M059J (cell line): ENCODE results near the gene FMR1. TPM values are rescaled to one million over a fixed set of nuclear protein-coding genes. Genes with fewer than 3 reads are reported as not detected.
A peak's percentile ranks its signal among the peaks of the same experiment; 100 is the strongest.

Experiments used
- DNase-seq: peaks from one replicate; pipeline ENCODE4 v3.0.0-alpha.2; 2012; ENCODE audit warnings: low read depth
- total RNA-seq: library from RNA; depleted of rRNA; stranded (reverse); fragments of >200 nt; shearing (Covaris generic); gene quantifications from 2 replicates; pipeline ENCODE4 v1.2.3, GENCODE V29; 2014

The FMR1 gene
- total RNA-seq, 1 experiment from 2014 or later = 60.7 TPM

GRCh38 chrX:147916375-147916968, 4.8 kb downstream of the FMR1 start:
- DNase-seq = no peak

- no peak for DNase-seq
Observed at GRCh38 chrX:147917700-147918695, 6.3 kb downstream of the FMR1 start.

GRCh38 chrX:147920161-147920666, 8.5 kb downstream of the FMR1 start:
- DNase-seq = no peak

GRCh38 chrX:147923605-147924004, 11.9 kb downstream of the FMR1 start:
- DNase-seq = no peak

GRCh38 chrX:147927256-147927655, 15.5 kb downstream of the FMR1 start:
- no peak for DNase-seq

GRCh38 chrX:147933815-147934214, 22.1 kb downstream of the FMR1 start:
- no peak for DNase-seq

DNA sequence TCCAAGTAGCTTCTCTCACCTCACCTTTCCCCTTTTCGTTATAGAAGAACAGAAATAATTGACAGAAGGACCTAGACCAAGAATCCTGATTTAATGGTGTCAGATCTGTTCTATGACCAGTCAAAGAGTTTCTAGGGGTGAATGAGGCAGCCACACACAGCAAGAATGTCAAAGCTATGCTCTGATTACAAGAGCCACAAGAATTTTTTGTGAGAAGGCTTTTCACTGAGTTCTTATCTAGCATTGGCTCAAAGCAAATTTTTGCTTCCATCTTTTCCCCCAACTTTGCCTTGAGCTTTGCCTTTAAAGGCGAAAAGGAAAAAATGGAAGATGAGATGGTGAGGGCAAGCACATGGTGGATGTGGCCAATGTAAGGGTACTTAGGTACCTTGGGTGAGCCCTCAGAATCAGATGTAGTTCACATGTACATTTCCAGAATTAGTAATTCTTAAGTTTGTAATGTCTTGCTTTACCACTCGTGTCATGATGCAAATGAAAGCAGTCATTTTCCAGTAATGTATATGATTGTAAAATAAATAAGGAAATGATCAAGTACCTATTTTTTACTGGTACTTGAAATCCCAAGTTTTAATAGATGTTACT, 23.5 kb downstream of the FMR1 start:
- no peak for DNase-seq

DNA sequence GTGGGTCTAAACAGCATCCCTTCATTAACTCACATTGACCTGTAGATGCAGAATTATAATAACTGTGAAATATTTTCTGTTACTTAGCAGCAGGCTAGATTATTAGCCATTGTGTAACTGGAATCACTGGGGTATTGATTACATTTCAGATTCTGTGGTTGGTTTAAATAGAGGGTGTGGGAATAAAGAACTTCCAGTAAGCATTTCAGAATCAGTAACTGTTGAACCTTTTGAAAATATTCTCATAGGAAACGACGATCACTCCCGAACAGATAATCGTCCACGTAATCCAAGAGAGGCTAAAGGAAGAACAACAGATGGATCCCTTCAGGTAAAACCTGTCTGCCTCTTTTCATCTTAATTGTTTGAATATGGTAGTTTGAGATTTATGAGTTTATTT, 33.6 kb downstream of the FMR1 start:
- no peak for DNase-seq

GRCh38 chrX:147948531-147948930, 36.8 kb downstream of the FMR1 start:
- DNase-seq = no peak

DNA sequence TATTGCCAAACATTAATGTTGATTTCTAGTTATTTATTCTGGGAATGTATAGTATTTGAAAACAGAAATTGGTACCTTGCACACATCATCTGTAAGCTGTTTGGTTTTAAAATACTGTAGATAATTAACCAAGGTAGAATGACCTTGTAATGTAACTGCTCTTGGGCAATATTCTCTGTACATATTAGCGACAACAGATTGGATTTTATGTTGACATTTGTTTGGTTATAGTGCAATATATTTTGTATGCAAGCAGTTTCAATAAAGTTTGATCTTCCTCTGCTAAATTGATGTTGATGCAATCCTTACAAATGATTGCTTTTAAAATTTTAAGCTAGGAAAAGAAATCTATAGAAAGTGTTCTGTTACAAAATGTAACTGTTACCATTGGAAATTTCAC, 38.6 kb downstream of the FMR1 start:
- no peak for DNase-seq

- DNase-seq = peak; percentile 11
Observed at GRCh38 chrX:147953976-147954375, 42.3 kb downstream of the FMR1 start.

- no peak for DNase-seq
Observed at GRCh38 chrX:147957291-147957690, 45.6 kb downstream of the FMR1 start.

DNA sequence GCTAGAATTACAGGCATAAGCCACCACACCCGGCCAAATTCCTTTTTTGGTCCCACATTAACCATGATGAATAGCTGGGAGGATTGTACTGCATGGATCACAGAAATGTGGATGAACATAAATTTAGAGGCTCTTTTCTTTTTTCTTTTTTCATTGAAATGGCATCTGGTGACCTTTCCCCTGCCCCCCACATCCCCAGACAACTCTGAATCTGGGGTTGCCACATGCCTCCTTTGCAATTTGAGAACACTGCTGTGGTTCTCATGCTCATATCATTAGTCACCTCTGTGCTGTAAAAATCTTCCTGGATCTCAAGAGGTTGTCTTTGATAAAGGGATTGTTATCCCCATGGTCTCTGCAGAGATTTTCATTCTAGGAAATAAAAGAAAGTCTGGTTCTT, 46.6 kb downstream of the FMR1 start:
- peak; percentile 89 for DNase-seq

- no peak for DNase-seq
Observed at GRCh38 chrX:147960722-147961121, 49.0 kb downstream of the FMR1 start.

GRCh38 chrX:147962476-147962875, 50.8 kb downstream of the FMR1 start:
- DNase-seq = peak; percentile 78

GRCh38 chrX:147978931-147979330, 67.2 kb downstream of the FMR1 start:
- DNase-seq = peak; percentile 76

DNA sequence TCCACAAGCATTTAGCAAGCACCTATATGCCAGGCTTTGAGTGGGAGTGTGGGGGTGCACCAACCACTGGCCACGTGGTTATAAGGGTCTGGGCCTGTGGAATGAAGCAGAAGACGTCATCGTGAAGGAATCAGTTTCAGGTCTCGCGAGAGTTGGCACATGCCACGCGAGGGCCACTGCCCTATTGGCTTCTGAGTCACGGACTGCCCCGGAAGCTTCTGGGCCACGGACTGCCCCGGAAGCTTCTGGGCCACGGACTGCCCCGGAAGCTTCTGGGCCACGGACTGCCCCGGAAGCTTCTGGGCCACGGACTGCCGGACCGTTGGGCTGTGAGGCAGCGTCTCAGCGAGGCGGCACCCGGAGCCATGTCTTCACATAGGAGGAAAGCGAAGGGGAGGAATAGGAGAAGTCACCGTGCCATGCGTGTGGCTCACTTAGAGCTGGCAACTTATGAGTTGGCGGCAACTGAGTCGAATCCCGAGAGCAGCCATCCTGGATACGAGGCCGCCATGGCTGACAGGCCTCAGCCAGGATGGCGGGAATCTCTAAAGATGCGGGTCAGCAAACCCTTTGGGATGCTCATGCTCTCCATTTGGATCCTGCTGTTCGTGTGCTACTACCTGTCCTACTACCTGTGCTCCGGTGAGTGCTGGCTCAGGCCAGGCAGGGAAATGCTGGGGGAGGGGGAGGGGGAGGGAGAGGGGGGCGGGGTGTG, 69.5 kb downstream of the FMR1 start, which contains the start of gene FMR1NB:
Gene FMR1NB (plus strand): TSS at position 300 of the 715 bp plus-strand sequence. CDS start 66 bp downstream, at position 366.
- no peak for DNase-seq
